Stimulated activated naive CD4-positive, alpha-beta T cell treated with Interleukin-2 at 50 U/mL for 16 hours (primary cell): ENCODE measurements around the gene ADGRL3.

Source experiments
- DNase-seq: peaks from one replicate; lab custom pipeline; 2025; lab: John Stamatoyannopoulos, UW

Gene ADGRL3

DNA sequence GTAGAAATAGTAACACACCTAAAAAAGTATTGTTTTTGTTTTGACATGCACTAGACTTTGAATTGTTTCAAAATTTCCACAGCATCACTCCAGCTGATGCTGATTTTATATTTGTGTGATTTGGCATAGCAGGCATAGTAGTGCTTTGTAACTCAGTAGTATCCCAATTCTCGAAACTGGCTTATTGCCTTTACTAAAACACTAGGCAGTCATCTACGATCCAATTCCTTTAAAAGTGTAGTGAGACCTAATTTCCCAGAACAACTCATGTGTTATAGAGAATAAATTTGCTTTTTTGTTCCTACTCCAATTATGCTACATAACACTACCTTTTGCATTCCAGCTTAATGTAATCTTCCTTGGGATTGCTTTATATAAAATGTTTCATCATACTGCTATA is 797.7 kb downstream of the ADGRL3 start:
- no peak for DNase-seq

DNA sequence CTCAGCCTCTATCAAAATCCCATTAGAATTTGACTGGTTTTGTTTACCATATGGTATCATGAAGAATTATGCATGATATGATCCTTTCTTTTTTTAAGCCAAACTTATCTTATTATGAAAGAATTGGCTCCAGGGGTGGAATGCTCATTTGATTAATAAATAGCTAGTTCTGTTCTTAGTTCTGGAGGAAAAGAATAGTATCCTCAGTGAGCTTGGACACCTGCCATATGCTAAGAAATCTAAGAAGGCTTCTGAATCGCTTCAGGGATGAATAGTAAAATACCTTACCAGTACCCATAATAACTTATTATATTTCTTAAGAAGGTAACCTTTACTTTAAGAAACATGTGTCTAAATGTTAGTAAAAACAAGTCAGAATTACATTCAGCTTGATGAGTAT is 803.6 kb downstream of the ADGRL3 start:
- DNase-seq: no peak

DNA sequence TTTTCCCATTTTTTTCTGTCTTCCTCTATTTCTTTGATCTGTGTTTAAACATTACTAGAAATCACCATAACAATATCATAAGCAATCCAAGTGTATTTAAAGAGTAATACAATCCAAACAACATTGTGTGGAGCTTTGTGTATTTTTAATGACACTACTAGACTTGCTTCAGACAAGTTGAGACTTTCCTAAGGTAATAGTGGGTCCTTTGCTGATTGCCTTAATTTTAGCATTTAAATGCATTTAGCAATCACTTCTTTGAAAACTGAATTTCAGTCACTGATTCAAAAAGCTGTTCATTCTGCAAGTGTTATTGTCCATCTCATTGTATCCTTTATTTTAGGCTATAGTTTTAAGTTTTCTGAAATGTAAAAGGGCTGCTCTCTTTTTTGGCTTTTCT is 804.8 kb downstream of the ADGRL3 start:
- no peak for DNase-seq

DNA sequence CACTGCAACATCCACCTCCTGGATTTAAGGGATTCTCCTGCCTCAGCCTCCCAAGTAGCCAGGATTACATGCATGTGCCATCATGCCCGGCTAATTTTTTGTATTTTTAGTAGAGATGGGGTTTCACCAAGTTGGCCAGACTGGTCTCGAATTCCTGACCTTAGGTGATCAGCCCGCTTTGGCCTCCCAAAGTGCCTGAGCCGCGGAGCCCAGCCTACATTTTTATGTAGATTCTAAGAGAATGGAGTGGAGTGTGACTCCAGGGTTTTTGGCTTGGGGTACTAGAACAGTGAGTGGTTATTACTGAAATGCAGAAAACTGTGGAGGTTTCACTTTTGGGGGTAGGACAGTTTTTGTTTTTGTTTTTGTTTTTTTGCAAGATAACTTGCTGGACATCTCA is 806.0 kb downstream of the ADGRL3 start:
- DNase-seq: no peak

DNA sequence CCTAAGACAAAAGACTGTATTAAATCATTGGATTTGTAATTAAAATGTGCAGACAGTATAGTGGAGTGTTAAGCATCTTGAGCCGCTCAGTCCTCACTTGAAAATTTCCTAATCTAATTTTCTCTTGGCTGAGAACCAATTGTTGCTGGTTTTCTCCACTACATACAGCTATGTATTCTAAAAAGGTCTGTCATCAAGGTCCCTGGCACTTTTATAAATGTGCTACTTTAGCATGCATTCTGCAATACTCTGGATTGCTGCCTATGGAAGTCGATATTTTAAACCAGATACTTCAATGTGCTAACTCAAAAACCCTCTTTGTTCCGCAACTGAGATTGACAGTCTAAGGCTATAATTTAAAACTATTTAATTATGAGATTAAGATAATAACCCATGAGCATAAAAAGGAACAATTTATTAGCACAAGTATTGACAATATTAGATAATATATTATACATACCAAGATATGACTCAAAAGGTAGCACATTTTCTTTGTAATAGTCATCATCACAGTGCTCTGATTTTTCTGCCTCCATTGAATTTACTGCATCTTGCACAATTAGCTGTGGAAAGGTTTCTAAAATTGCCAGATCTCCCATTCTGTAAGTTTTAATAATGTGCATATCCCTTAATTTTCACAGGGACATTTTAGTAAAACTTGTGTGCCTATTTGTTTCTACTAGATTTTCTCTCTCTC is 815.1 kb downstream of the ADGRL3 start:
- DNase-seq: no peak

DNA sequence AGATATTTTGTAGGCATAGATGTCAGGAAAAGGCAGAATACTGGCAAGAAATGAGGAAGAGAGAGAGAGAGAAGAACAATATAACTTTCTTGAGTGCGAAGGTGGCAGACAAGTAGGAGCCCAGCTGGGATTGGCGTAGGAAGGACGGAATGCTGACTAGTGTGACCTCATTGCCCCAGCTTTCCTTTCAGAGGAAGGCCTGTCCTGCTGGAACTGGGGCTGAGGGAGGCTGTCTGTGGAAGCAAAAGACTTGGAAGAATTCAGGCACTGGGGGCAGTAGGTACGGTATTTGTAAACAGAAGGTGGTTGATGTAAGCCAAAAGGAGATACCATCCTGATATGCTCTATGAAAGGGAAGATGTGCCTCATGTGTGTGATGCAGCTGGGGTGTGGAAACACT is 818.4 kb downstream of the ADGRL3 start:
- DNase-seq: no peak

DNA sequence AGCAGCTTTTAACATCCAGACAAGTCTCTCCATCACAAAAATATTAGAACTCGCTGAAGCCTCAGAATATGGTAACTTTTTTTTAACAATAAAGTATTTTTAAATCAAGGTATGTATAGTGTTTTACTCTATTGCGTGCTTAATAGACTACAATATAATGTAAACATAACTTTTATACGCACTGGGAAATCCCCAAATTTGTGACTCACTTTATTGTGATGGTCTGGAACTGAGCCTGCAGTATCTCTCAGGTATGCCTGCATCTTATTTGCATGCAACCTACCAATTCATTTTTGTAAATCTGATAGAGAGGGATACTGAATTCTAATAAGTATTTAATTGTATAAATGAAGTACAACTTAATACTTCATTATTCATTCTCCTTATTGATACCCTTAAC is 823.5 kb downstream of the ADGRL3 start:
- no peak for DNase-seq

DNA sequence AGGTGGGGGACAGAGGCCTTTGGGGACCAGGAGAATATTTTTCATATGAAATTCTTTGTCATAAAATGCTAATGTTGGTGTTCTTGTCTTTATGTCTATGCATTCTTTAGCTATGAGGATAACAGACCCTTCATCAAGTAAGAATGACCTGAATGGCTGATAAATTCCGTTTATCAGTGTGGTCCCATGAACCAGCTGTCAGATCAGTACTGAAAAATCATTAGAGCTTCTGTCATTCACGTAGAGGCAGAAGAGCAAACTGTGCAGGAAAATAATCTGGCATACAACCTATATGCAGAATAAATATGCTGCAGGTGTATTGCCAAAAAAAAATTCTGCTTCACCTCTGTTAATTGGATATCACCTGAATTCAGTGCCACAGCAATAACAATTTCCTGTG is 828.6 kb downstream of the ADGRL3 start:
- no peak for DNase-seq

DNA sequence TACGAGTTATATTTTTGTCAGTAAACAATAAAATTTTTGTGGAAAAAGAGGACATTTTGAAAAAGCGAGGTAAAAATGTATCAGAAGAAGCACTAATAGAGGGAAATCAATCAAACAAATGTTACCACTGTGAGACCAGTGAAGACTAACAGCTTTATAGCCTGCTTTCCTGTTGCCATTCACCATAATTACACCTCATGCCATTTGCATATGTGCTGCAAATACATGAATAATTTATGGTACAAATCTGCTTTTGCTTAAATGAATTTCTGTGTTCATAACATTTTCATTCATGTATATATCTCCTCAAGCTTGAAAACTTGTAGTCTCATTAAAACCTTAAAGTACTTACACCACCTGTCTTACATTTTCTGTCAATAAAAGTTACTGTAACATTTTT is 830.8 kb downstream of the ADGRL3 start:
- DNase-seq: no peak

DNA sequence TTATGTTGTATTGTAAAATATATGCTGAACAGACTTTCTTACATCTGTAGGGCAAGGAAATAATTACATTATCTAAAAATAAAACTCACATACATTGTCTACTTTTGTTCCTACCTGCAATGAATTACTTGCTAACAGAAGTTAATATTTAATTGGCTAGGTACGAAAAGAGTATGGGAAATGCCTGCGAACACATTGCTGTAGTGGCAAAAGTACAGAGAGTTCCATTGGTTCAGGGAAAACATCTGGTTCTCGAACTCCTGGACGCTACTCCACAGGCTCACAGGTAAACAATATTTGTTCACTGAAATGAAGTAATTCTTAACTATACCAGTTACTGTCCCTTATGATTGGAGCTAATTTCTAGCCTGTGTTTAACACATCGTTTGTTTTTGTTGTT is 837.4 kb downstream of the ADGRL3 start:
- DNase-seq: no peak

DNA sequence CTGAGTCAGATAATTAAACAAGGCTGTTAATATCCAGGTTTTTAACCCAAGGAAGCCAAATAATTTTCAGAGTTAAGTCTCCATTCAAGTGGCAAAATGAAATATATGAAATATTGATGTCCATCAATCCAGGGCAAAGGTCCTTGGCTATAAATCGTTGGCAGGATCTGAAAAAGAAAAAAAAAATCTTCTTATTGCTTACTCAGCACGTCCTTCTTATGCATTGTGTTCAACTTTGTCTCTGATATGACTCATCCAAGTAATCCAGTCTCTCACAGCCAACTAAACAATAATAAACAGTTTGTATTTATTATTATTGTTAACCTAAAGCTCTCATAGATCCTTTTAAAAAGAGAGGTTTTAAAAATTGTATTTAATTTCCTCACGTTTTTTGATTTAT is 851.2 kb downstream of the ADGRL3 start:
- no peak for DNase-seq

DNA sequence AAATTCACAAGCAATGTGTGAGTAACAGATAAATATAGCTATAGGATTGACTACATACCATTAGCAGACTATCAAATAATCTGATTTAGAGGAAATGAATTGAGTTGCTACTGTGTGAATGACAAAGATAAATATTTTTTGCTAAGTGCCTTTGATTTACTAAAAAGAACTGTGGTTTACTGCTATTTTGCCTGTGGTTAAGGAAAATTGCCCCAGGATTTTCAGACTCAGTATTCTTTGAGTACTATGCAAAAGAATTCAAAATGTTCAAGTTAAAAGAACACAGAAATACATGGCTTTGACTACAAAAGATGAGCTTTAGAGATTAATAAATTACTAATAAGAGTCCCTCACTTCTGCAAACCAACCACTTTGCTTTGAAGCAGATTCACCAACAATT is 853.8 kb downstream of the ADGRL3 start:
- DNase-seq: no peak

DNA sequence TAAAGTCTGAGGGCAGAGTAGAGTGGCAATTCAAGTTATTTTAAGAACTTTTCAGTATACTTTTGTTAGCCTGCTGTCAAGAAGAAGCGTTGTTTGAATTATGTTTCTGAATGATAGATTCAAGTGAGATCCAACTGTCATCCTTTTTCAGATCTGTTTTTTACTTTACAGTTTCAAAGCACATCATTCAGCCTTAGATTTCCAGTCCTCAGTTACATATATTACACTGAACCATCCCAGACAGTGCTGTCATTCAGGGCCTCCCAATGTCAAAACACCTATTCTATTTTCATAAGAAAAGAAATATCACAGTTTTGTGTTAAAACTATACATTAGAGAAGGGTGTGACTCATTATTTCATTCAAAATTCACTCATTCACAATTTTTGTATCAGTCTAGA is 856.9 kb downstream of the ADGRL3 start:
- no peak for DNase-seq

DNA sequence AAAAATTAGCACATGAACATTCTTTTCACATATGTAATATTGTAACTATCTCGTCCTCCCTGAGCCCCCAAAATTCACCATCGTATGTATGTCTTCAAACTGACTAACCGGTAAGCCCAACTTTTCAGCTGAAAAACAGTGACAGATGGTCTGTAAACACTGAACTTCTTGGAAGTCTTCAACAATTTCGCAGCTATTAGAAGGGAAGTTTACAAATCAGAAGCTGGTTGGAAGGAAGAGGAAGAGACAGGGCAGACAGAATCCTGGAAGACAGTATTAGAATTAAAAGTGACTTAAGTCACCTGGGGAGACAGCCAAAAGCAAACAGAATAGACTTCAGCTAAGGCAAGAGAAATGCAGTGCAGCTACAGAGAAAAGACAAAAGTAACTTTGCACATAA is 858.4 kb downstream of the ADGRL3 start:
- no peak for DNase-seq

DNA sequence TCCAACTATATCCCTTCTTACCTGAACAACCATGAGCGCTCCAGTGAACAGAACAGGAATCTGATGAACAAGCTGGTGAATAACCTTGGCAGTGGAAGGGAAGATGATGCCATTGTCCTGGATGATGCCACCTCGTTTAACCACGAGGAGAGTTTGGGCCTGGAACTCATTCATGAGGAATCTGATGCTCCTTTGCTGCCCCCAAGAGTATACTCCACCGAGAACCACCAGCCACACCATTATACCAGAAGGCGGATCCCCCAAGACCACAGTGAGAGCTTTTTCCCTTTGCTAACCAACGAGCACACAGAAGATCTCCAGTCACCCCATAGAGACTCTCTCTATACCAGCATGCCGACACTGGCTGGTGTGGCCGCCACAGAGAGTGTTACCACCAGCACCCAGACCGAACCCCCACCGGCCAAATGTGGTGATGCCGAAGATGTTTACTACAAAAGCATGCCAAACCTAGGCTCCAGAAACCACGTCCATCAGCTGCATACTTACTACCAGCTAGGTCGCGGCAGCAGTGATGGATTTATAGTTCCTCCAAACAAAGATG is 870.2 kb downstream of the ADGRL3 start:
- no peak for DNase-seq

DNA sequence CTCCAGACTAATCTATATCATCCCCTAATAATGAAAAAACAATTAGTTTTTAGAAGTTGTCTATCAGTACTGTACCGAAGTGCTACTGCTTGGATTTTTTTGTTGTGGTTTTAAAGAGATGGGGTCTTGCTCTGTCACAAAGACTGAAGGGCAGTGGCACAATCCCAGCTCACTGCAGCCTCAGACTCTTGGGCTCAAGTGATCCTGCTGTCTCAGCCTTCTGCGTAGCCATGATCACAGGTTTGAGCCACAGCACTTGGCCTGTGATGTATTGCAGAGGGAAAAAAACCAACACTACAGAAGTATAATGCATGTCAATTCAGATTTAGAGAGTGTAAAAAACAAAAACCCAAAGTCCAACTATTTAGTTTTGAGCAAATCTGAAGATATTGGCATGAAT is 875.0 kb downstream of the ADGRL3 start:
- no peak for DNase-seq

DNA sequence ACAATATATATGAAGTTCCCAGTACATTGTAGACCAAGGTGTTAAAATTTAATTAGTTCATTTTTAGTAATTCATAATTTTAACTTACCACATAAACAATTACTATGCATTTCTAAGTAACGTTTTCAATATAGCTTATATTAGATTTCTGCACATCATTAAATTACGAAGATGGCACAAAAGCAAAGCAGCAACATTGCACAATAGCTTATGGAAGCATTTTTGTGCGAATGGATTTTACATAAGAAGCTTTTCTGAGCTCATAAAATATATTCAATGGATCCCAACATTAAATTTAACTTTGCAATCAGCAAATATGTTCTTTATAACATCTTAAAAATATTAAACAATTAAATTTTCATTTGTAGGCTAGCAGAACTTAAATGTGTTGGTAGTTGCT is 875.4 kb downstream of the ADGRL3 start:
- DNase-seq: no peak

DNA sequence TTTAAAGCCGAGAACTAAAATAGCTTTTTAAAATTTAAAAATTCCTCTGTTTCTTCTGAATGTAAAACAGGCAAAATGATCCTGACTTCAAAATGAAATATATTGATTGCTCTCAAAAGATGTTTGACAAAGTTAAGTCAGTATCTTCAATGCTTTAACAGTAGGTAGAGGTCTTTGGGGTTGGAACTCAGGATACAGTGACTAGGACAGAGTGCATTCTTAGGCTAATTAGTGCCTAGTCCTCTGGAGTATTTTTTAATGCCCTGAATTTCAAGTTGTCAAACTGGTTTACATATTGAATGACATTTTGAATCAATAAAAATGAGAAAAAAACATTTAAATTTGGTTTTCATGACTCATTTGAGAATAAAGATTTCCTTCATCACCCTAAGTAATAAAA is 877.3 kb downstream of the ADGRL3 start:
- DNase-seq: no peak

DNA sequence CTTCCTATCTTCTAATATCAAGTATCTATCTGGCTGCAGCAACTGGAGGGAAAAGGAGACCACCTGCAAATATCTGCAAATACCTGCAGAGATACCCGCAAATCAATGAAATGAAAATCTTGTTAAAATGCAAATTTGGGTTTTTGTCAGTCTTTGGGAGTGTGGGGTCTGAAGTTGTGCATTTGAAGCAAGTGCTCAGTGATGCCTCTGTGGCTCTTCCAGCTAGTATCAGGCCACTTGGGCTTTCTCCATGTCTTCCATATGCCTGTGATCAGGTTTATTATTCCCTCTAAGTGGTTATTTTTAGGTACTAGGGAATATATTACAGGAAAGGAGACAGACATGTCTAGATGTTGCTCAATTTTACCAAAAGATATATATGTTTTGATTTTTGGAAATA is 880.3 kb downstream of the ADGRL3 start:
- no peak for DNase-seq

DNA sequence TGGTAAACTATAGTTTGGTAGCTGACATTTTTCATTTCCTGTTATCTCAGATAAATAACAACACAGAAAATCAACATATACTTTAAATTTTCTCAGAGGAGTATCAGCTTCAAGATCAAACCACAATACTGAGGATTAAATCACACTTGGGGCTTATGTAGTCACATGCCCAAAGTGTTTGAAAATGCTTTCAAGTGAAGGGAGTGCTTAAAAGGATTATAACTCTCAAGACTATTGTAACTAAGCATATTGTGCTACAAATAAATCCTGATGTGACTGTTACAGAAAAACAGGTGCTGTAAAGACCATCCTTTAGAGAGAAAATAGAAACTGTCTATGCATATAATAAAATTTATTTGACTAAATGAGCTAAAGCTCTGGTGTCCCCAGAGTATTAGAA is 887.6 kb downstream of the ADGRL3 start:
- DNase-seq: no peak

DNA sequence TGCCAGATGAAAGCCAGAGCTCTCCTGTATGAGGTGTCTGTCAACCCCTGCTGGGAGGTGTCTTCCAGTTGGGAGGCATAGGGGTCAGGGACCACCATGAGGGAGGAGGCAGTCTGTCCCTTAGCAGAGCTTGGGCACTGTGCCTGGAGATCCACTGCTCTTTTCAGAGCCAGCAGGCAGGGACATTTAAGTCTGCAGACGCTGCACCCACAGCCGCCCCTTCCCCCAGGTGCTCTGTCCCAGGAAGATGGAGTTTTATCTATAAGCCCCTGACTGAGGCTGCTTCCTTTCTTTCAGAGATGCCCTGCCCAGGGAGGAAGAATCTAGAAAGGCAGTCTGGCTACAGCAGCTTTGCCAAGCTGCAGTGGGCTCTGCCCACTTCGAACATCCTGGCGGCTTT is 893.6 kb downstream of the ADGRL3 start:
- DNase-seq: no peak

DNA sequence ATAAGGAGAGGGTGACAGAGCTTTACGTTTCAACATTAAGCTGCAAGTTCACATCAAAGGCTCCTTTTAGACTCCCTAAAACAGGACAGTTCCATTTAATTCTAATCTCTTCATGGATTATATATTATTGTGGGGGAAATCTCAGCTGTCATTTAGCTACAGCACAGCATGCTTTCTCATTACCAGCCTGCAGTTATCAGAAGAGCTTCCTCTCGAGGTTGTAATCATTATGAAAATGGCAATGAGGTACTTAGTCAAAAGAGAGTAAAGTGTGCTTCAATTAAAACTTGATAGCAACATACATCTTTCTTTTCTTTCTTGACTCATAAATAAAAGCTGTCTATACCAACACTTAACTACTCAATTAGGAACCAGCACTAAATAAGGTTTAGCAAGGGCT is 896.8 kb downstream of the ADGRL3 start:
- DNase-seq: no peak

DNA sequence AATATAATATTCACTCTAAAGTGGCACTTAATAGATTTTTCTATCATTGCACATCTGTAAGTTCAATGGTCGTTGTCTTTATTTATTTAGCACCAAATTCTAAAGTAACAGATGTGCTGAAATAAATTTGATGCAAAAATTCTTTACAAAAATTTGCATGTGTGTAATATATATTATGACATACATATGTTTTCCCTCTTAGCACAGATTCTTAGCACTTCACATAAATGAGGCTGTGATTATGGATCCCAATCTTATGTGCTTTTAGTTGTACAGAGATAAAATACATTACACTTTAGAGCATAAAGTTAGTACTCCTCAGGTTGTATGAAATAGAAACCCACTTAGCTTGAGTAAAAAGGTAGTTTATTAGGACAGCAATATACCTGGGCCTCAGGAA is 915.1 kb downstream of the ADGRL3 start:
- DNase-seq: no peak

DNA sequence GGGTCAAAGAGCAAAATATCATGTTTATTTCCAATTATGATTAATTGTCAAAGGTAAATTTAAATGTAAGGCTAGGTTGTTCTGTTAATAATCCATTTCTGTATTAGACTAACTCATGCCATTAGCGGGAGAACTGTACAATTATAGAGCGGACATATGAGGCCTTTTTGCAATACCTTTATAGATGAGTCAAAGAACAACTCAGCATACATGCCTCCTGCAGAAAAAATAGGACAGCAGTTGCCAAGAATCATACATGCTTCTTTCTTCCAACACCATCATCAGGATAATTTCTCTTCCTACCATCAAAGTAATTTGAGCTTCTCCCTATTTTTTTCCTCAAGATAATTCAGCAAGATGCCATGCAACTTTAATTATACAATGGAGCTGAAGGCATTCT is 917.8 kb downstream of the ADGRL3 start:
- no peak for DNase-seq
